ENCODE results near the gene ARMH2.

DNA sequence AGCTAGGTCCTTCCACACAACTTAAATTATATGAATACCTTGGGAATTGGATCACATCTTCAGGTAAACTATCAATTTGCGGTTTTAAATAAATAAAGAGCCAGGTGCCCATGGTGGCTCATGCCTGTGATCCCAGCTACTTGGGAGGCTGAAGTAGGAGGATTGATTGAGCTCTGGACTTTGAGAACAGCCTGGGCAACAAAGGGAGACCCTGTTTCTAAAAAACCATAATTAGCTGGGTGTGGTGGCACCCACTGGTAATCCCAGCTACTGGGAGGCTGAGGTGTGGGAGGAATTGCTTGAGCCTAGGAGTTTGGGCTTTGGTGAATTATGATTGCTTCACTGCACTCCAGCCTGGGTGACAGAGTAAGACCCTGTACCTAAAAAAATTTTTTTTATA, 20.6 kb downstream of the ARMH2 start:
- no peak for TF ChIP-seq POLR2A (IDR thresholded peaks at IDR 0.05)
- no peak for TF ChIP-seq CTCF (IDR thresholded peaks at IDR 0.05)
